GM23248 (cell line): ENCODE results near the gene EFNA1. TPM values are rescaled to one million over a fixed set of nuclear protein-coding genes. Genes with fewer than 3 reads are reported as not detected.

ENCODE experiments used
- DNase-seq: peaks from one replicate; pipeline ENCODE4 v3.0.0-alpha.2; 2015
- H2AFZ ChIP-seq: fragments of 200-600 bp; sonication (generic); 2 replicates; pipeline ENCODE4 v1.6.1; 2016; ENCODE audit warnings: antibody characterized with exemption
- H3F3A ChIP-seq: fragments of 200-600 bp; sonication (generic); 2 replicates; pipeline ENCODE4 v1.6.1; 2016; ENCODE audit warnings: mild to moderate bottlenecking, antibody characterized with exemption, mixed run types; ENCODE audit not compliant: insufficient read depth
- H3K27ac ChIP-seq: fragments of 200-600 bp; sonication (generic); 2 replicates; pipeline ENCODE4 v1.5.1; 2016; ENCODE audit warnings: mild to moderate bottlenecking
- H3K27me3 ChIP-seq: fragments of 200-600 bp; sonication (generic); replicated peaks from 2 replicates; pipeline ENCODE4 v1.6.1; 2016; ENCODE audit warnings: mild to moderate bottlenecking; ENCODE audit not compliant: insufficient read depth
- H3K36me3 ChIP-seq: fragments of 200-600 bp; sonication (generic); 2 replicates; pipeline ENCODE4 v1.6.1; 2016; ENCODE audit warnings: low read depth, mild to moderate bottlenecking
- H3K4me1 ChIP-seq: fragments of 200-600 bp; sonication (generic); 2 replicates; pipeline ENCODE4 v1.6.1; 2016; ENCODE audit warnings: mild to moderate bottlenecking; ENCODE audit not compliant: insufficient read depth
- H3K4me2 ChIP-seq: fragments of 200-600 bp; sonication (generic); one replicate; pipeline ENCODE4 v1.6.1; 2016; ENCODE audit warnings: mild to moderate bottlenecking; ENCODE audit not compliant: unreplicated experiment
- H3K4me3 ChIP-seq: fragments of 200-600 bp; sonication (generic); 2 replicates; pipeline ENCODE4 v1.5.1; 2016; ENCODE audit warnings: mild to moderate bottlenecking
- H3K79me2 ChIP-seq: fragments of 200-600 bp; sonication (generic); 2 replicates; pipeline ENCODE4 v1.6.1; 2016; ENCODE audit warnings: mild to moderate bottlenecking; ENCODE audit not compliant: insufficient read depth
- H3K9ac ChIP-seq: fragments of 200-600 bp; sonication (generic); 2 replicates; pipeline ENCODE4 v1.6.1; 2016; ENCODE audit warnings: mild to moderate bottlenecking
- H3K9me2 ChIP-seq: fragments of 200-600 bp; sonication (generic); 2 replicates; pipeline ENCODE4 v1.6.1; 2016; ENCODE audit warnings: mixed run types, mild to moderate bottlenecking, moderate library complexity; ENCODE audit not compliant: insufficient read depth
- H3K9me3 ChIP-seq: fragments of 200-600 bp; sonication (generic); one replicate; pipeline ENCODE4 v1.6.1; 2017; ENCODE audit warnings: low read depth
- H4K20me1 ChIP-seq: fragments of 200-600 bp; sonication (generic); 2 replicates; pipeline ENCODE4 v1.6.0; 2016; ENCODE audit not compliant: insufficient read depth
- EZH2 ChIP-seq: fragments of 200-600 bp; sonication (generic); IDR thresholded peaks from 2 replicates; pipeline ENCODE4 v1.6.1; 2018; ENCODE audit warnings: antibody characterized with exemption, mild to moderate bottlenecking; ENCODE audit not compliant: insufficient read depth, poor library complexity, severe bottlenecking
- EZH2phosphoT487 ChIP-seq: fragments of 200-600 bp; sonication (generic); IDR thresholded peaks from 2 replicates; pipeline ENCODE4 v1.6.1; 2018; ENCODE audit warnings: antibody characterized with exemption, moderate library complexity, mild to moderate bottlenecking, low read depth; ENCODE audit not compliant: insufficient read depth
- WGBS, 2 experiments: methylation state at CpG; one replicate each; pipeline ENCODE4 v1.1.6; 2015 to 2017; ENCODE audit warnings: low lambda C conversion rate in 2 of 2, low coverage in 1 of 2; ENCODE audit errors: missing lambda C conversion rate in 2 of 2; 5-methylcytosine and 5-hydroxymethylcytosine counted together
- in situ Hi-C: fragments of 300-500 bp; cut with MboI; formaldehyde crosslinking; loops from 2 replicates; pipeline ENCODE4 v1.15.0; 2020
- polyA plus RNA-seq: library from polyadenylated mRNA; unstranded; fragments of >200 nt; fragmentation: Nextera tagmentation; extraction: Ambion mirVana; gene quantifications from 2 replicates; pipeline ENCODE4 v1.2.1, GENCODE V29; 2016
- total RNA-seq: library from RNA; depleted of rRNA; stranded (reverse); fragments of >200 nt; shearing (Covaris generic); gene quantifications from 2 replicates; pipeline ENCODE4 v1.2.3, GENCODE V29; 2014

EFNA1 gene
- total and polyA plus RNA-seq, 2 experiments from 2014 or later: not detected

DNA sequence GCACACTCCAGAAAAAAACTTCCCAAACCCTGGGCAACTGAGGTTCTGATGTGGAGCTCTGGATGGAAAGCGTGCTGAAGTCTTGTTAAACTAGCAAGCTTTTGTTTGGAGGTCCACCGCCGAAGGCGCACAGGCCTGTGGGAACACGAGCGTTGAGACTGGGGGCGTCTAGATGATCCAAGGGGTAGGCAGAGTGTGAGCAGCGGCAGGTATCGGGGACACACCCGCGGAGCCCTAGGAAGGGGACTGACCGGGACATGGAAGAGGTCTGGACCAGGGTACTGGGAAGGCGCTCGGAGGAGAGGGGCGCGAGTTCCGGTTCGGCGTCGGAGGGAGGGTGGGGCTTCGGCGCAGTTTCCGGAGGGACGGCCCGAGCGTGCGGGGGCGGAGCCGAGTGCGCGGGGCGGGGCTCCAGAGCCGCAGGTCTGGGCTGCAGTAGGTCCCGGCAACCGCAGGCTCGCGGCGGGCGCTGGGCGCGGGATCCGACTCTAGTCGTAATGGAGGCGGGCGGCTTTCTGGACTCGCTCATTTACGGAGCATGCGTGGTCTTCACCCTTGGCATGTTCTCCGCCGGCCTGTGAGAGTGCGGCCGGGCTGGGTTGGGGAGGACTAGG, 7.8 kb downstream of the EFNA1 start, which contains the start of gene SLC50A1:
TSS of gene SLC50A1 (plus strand) at position 438 of the 614 bp plus-strand sequence. CDS start at position 498, 60 bp downstream.
- H3K79me2 ChIP-seq: peaks cover 38% of the 10 kb centered on the region
- H3K27ac ChIP-seq: peak within 1 kb of the TSS; percentile 100
- no peaks in the 10 kb centered on the region for H3K9me3 ChIP-seq
- TF ChIP-seq EZH2phosphoT487: no peak
- TF ChIP-seq EZH2: no peak
- WGBS, 2 experiments: 0 to 1% methylated on average over 44 to 50 of the region's 52 CpGs
- H3K9ac ChIP-seq: peak within 1 kb of the TSS; percentile 97
- peak within 1 kb of the TSS; percentile 97 for H3K4me2 ChIP-seq
- H3K4me3 ChIP-seq: peak within 1 kb of the TSS; percentile 88
- no peaks in the 10 kb centered on the region for H3K27me3 ChIP-seq
- H4K20me1 ChIP-seq: no peaks in the 10 kb centered on the region
- H2AFZ ChIP-seq: peak within 1 kb of the TSS; percentile 84
- peaks cover 22% of the 10 kb centered on the region for H3F3A ChIP-seq
- H3K4me1 ChIP-seq: peaks cover 20% of the 10 kb centered on the region
- no peaks in the 10 kb centered on the region for H3K9me2 ChIP-seq
- DNase-seq: peak; percentile 97
- H3K36me3 ChIP-seq: 0 out of 2 replicates have a peak, but pooled peaks cover 4% of the 10 kb centered on the region
- in situ Hi-C loops: no loop called here

- 0 out of 2 replicates have a peak, but pooled peaks cover 4% of the 10 kb centered on the region for H3K36me3 ChIP-seq
- TF ChIP-seq EZH2: no peak
- H4K20me1 ChIP-seq: no peaks in the 10 kb centered on the region
- H3K4me1 ChIP-seq: peaks cover 20% of the 10 kb centered on the region
- no peaks in the 10 kb centered on the region for H3K9me2 ChIP-seq
- peaks cover 22% of the 10 kb centered on the region for H3F3A ChIP-seq
- peak overlapping the region; percentile 97 for H3K9ac ChIP-seq
- no peak for DNase-seq
- peaks cover 38% of the 10 kb centered on the region for H3K79me2 ChIP-seq
- in situ Hi-C loops: no loop called here
- peak overlapping the region; percentile 100 for H3K27ac ChIP-seq
- H3K9me3 ChIP-seq: no peaks in the 10 kb centered on the region
- peak overlapping the region; percentile 97 for H3K4me2 ChIP-seq
- peak overlapping the region; percentile 88 for H3K4me3 ChIP-seq
- WGBS, 2 experiments: 19 to 30% methylated on average over 6 of the region's 6 CpGs
- peak overlapping the region; percentile 84; the same call in 1 of the 2 replicates for H2AFZ ChIP-seq
- H3K27me3 ChIP-seq: no peaks in the 10 kb centered on the region
Measured at GRCh38 chr1:155136748-155137147, 9.1 kb downstream of the EFNA1 start.

DNA sequence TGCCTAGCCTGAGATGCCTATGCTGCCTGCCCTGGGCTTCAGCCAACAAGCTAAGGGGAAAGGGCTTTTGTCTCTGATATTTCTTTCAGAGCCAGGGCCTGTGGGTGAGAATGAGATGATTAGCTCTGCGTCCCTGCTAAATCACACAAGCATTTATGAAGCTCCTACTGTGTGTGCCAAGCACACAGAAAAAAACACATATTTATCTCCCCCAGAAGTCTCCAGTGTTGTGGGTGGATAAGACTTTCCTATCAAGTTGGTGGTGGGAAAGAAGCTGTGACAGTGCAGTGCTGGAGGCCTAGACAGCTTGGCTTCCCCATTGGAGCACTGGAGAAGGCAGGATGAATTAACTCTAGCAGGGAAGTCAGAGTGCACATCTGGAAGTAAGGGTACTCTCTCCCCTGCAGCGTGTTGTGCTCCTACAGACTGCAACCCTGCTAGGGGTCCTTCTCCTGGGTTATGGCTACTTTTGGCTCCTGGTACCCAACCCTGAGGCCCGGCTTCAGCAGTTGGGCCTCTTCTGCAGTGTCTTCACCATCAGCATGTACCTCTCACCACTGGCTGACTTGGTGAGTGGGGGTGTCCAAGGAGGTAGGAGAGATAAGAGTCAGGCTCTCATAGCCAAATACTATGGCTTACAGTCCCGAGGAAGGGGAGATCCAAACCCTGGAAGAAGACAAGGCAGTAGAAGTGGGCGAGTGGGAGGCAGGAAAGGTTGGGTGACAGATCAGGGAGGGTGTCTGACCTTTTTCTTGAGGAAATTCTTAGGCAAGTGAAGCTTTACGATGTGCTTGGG, 9.7 kb downstream of the EFNA1 start:
- peak overlapping the region; percentile 100 for H3K27ac ChIP-seq
- H3K36me3 ChIP-seq: 0 out of 2 replicates have a peak, but pooled peaks cover 4% of the 10 kb centered on the region
- H4K20me1 ChIP-seq: no peaks in the 10 kb centered on the region
- H3K4me1 ChIP-seq: peaks cover 20% of the 10 kb centered on the region
- H3K4me3 ChIP-seq: peak overlapping the region; percentile 88
- no peak overlapping the region for H2AFZ ChIP-seq
- peaks cover 22% of the 10 kb centered on the region for H3F3A ChIP-seq
- no peak for DNase-seq
- H3K9me3 ChIP-seq: no peaks in the 10 kb centered on the region
- TF ChIP-seq EZH2: no peak
- no peak for TF ChIP-seq EZH2phosphoT487
- H3K79me2 ChIP-seq: peaks cover 38% of the 10 kb centered on the region
- H3K9ac ChIP-seq: peak overlapping the region; percentile 97
- 75 to 77% methylated on average over 6 of the region's 6 CpGs for WGBS, 2 experiments
- H3K27me3 ChIP-seq: no peaks in the 10 kb centered on the region
- peak overlapping the region; percentile 97 for H3K4me2 ChIP-seq
- in situ Hi-C loops: no loop called here
- no peaks in the 10 kb centered on the region for H3K9me2 ChIP-seq

- WGBS, 2 experiments: 2 to 3% methylated on average over 42 of the region's 42 CpGs
- in situ Hi-C loops: no loop called here
Measured at GRCh38 chr1:155139895-155140629, 12.4 kb downstream of the EFNA1 start, which contains the start of gene DPM3. DPM3 (minus strand) TSS chr1:155140531; CDS start chr1:155140240, 291 bp downstream.

More at GRCh38 chr1:155139895-155140629, 12.4 kb downstream of the EFNA1 start, which contains the start of gene DPM3:
- Histone ChIP-seq H3K4me2 (peak within 1 kb of the TSS; percentile 96), H3F3A (peaks cover 22% of the 10 kb centered on the region), H2AFZ (peak within 1 kb of the TSS; percentile 98), H3K79me2 (peaks cover 38% of the 10 kb centered on the region), H3K36me3 (0 out of 2 replicates have a peak, but pooled peaks cover 4% of the 10 kb centered on the region), H3K4me1 (peaks cover 15% of the 10 kb centered on the region), H3K4me3 (peak within 1 kb of the TSS; percentile 93), H3K27ac (peak within 1 kb of the TSS; percentile 78), H3K27me3 (no peaks in the 10 kb centered on the region), H3K9ac (peak within 1 kb of the TSS; percentile 90), H4K20me1 (no peaks in the 10 kb centered on the region), H3K9me2 (no peaks in the 10 kb centered on the region), H3K9me3 (no peaks in the 10 kb centered on the region)
- TF ChIP-seq EZH2: no peak
- no peak for TF ChIP-seq EZH2phosphoT487
- peak; percentile 93 for DNase-seq
